ENCODE measurements around the gene CCDC184. TPM values are rescaled to one million over a fixed set of nuclear protein-coding genes. Genes with fewer than 3 reads are reported as not detected.

The CCDC184 gene
- total and polyA plus RNA-seq, 2 of the 13 experiments (the other 11 are each of a cell fraction or from before 2014, with no cell fraction given) = not detected

DNA sequence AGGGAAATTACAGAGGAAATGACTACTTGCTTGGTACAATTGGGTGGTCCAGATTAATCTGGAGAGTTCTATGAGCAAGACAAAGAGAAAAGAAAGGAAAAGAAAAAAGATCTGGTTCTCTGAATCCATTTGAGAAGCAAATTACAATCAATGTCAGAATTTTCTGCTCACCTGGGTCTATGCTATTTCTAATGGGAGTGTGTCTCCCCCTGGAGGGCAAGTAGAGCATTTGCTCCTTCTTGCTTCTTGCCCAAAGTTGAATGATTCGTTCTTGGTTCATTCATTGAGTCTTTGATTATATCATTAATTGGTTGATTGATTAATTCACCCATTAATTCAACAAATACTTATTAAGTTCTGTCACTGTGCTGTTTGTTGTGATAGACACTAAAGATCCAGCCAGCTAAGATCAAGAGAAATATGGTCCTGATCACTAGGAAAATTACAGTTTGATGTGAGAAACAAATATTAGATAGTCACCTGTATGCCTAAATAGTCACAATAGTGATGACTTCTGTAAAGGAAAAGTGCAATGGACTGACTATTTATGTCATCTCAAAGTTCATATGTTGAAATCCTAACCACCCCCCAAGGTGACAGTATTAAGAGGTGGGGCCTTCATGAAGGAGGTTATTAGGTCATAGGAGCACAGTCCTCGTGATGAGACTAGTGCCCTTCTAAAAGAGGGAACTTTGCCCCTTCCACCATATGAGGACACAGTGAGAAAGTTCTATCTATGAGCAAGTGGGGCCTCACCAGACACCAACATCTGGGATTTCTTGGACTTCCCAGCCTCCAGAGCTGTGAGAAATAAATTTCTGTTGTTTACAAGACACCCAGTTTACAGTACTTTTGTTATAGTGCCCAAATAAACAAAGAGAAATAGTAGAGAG is 18.1 kb upstream of the CCDC184 start:
- CTCF ChIA-PET (ENCODE audit: low intra/inter-chr PET ratio, low total read pairs) = interaction anchor here (1.1 to 1.4 kb wide), 4 partner anchors 81 to 265 kb away, joined by 3 to 6 read pairs (median 4); partner anchors contain the start of gene TMEM106C
- 0% methylated on average over 2 of the region's 2 CpGs for WGBS (ENCODE audit: low lambda C conversion rate)
- peaks cover 8% of the 10 kb centered on the region; the same call in 1 of the 2 replicates for H3K4me1 ChIP-seq (ENCODE audit: insufficient read depth, low read length)
- no peaks in the 10 kb centered on the region for H3K36me3 ChIP-seq (replicated peaks in 1 of 2; ENCODE audit: control insufficient read depth in 1 of 2, insufficient read depth in 2 of 2, low read length in 2 of 2)
- no TSS peak for BruUV-seq (replicated peaks)
- H3K27me3 ChIP-seq (ENCODE audit: control insufficient read depth in 1 of 2, insufficient read depth in 2 of 2, low read length in 2 of 2) = no peaks in the 10 kb centered on the region
- H3K27ac ChIP-seq (ENCODE audit: extremely low read length, insufficient read depth, low read length) = no peak overlapping the region
- H2AFZ ChIP-seq (ENCODE audit: low read length) = no peak overlapping the region
- TF ChIP-seq IKZF4 (CRISPR knock-in tag; IDR thresholded peaks at IDR 0.05; ENCODE audit: borderline replicate concordance, low read depth, not compliant biosample characterization) (no peak), STAG1 (CRISPR knock-in tag; IDR thresholded peaks at IDR 0.05) (peak; percentile 91), SIX4 (CRISPR knock-in tag; IDR thresholded peaks at IDR 0.05) (no peak), SMC3 (IDR thresholded peaks at IDR 0.05; ENCODE audit: low read length) (peak; percentile 78; the same call in 1 of the 2 replicates), TCF7 (IDR thresholded peaks at IDR 0.05; ENCODE audit: low read depth) (no peak), ZNF790 (CRISPR knock-in tag; IDR thresholded peaks at IDR 0.05; ENCODE audit: borderline replicate concordance) (no peak), ZNF564 (CRISPR knock-in tag; IDR thresholded peaks at IDR 0.05) (peak; percentile 57; the same call in 1 of the 2 replicates), RAD21 (CRISPR knock-in tag; IDR thresholded peaks at IDR 0.05) (peak; percentile 68)
- TF ChIP-seq, protein P1, sequence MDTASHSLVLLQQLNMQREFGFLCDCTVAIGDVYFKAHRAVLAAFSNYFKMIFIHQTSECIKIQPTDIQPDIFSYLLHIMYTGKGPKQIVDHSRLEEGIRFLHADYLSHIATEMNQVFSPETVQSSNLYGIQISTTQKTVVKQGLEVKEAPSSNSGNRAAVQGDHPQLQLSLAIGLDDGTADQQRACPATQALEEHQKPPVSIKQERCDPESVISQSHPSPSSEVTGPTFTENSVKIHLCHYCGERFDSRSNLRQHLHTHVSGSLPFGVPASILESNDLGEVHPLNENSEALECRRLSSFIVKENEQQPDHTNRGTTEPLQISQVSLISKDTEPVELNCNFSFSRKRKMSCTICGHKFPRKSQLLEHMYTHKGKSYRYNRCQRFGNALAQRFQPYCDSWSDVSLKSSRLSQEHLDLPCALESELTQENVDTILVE (CRISPR knock-in tag; IDR thresholded peaks at IDR 0.05) = 0 out of 2 replicates have a peak, but pooled peaks have one; percentile 29
- TF ChIP-seq, protein P2, sequence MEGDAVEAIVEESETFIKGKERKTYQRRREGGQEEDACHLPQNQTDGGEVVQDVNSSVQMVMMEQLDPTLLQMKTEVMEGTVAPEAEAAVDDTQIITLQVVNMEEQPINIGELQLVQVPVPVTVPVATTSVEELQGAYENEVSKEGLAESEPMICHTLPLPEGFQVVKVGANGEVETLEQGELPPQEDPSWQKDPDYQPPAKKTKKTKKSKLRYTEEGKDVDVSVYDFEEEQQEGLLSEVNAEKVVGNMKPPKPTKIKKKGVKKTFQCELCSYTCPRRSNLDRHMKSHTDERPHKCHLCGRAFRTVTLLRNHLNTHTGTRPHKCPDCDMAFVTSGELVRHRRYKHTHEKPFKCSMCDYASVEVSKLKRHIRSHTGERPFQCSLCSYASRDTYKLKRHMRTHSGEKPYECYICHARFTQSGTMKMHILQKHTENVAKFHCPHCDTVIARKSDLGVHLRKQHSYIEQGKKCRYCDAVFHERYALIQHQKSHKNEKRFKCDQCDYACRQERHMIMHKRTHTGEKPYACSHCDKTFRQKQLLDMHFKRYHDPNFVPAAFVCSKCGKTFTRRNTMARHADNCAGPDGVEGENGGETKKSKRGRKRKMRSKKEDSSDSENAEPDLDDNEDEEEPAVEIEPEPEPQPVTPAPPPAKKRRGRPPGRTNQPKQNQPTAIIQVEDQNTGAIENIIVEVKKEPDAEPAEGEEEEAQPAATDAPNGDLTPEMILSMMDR (CRISPR knock-in tag; IDR thresholded peaks at IDR 0.05) = peak; percentile 81
- TF ChIP-seq, protein P3, sequence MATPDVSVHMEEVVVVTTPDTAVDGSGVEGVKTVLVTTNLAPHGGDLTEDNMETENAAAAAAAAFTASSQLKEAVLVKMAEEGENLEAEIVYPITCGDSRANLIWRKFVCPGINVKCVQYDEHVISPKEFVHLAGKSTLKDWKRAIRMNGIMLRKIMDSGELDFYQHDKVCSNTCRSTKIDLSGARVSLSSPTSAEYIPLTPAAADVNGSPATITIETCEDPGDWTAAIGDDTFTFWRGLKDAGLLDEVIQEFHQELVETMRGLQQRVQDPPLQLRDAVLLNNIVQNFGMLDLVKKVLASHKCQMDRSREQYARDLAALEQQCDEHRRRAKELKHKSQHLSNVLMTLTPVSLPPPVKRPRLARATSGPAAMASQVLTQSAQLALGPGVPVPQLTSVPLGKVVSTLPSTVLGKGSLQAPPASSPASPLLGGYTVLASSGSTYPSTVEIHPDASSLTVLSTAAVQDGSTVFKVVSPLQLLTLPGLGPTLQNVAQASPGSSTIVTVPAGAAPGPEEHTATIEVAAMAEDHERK (CRISPR knock-in tag; IDR thresholded peaks at IDR 0.05; ENCODE audit: low read depth) = no peak
- DNase-seq (ENCODE audit: low spot score) = peak; percentile 44
- intact Hi-C loops (cut with micrococcal nuclease; ENCODE audit: unreplicated experiment) (loop anchor here (1.0 to 10.0 kb wide), 4 partner anchors 81 to 265 kb away; partner anchors contain the start of gene TMEM106C), in situ Hi-C loops (cut with HindIII; ENCODE audit: extremely low pct_ligation_motif_present, low pct_unique_long_range_greater_than_20kb) (loop anchor here (10.0 kb wide), 3 partner anchors 81 to 261 kb away; partner anchors contain the start of gene VDR)
- no peak overlapping the region for H3K9ac ChIP-seq (ENCODE audit: insufficient read depth, low read depth, low read length)
- no peaks in the 10 kb centered on the region for H3K9me3 ChIP-seq (ENCODE audit: low read length)
- POLR2A ChIA-PET = no interaction called here
- no peak overlapping the region for H3K4me2 ChIP-seq (ENCODE audit: low read depth, low read length)
- no peaks in the 10 kb centered on the region for H3K79me2 ChIP-seq (ENCODE audit: insufficient read depth, low read length)
- H3K4me3 ChIP-seq (replicated peaks in 1 of 3; ENCODE audit: insufficient read depth in 1 of 3, low read depth in 2 of 3, low read length in 3 of 3) = no peak overlapping the region
- H4K20me1 ChIP-seq (ENCODE audit: insufficient read depth, low read length) = no peaks in the 10 kb centered on the region
- 0 out of 3 replicates have a peak, but pooled peaks have one; percentile 48 for ATAC-seq
- peak; percentile 90 for FAIRE-seq
